Thoracic aorta (tissue), 2 donors: ENCODE results near the gene OR2V1. TPM values are rescaled to one million over a fixed set of nuclear protein-coding genes. Genes with fewer than 3 reads are reported as not detected.
"Not testable (repeated sequence)": the region's sequence is repeated elsewhere in the genome, so short reads cannot be mapped to it uniquely, and the experiment has no call there.

Experiments used
- ATAC-seq: fragments of 150-250 bp; one replicate; pipeline ENCODE4 v1.8.0; 2017; ENCODE audit warnings: low read depth; ENCODE audit not compliant: insufficient number of reproducible peaks, low FRiP score
- DNase-seq: peaks from one replicate; pipeline ENCODE4 v3.0.0-alpha.2; 2020; ENCODE audit warnings: low spot score
- H3K27ac ChIP-seq, 2 donors: fragments of 200-600 bp; sonication (generic); 1 replicate in 1 of 2; 2 replicates in 1 of 2; pipeline ENCODE4 v1.5.1; 2016; ENCODE audit warnings: mild to moderate bottlenecking in 2 of 2, moderate library complexity in 2 of 2
- H3K27me3 ChIP-seq: fragments of 200-600 bp; sonication (generic); replicated peaks from 2 replicates; pipeline ENCODE4 v1.6.0; 2016; ENCODE audit warnings: mild to moderate bottlenecking; ENCODE audit not compliant: insufficient read depth
- H3K36me3 ChIP-seq: fragments of 200-600 bp; sonication (generic); one replicate; pipeline ENCODE4 v1.5.1; 2016
- H3K4me1 ChIP-seq, 2 donors: fragments of 200-600 bp; sonication (generic); 1 replicate in 1 of 2; 2 replicates in 1 of 2; pipeline versions ENCODE4 v1.5.1 to v1.6.0; 2016; ENCODE audit warnings: low read depth in 2 of 2, mild to moderate bottlenecking in 1 of 2; ENCODE audit not compliant: control insufficient read depth in 1 of 2
- H3K4me3 ChIP-seq: fragments of 200-600 bp; sonication (generic); 2 replicates; pipeline ENCODE4 v1.5.1; 2016; ENCODE audit warnings: mild to moderate bottlenecking
- H3K9me3 ChIP-seq: fragments of 200-600 bp; sonication (generic); 2 replicates; pipeline ENCODE4 v1.5.1; 2016
- CTCF ChIP-seq: fragments of 200-600 bp; sonication (generic); IDR thresholded peaks from one replicate; pipeline ENCODE4 v1.5.1; 2019; ENCODE audit warnings: antibody characterized with exemption
- total RNA-seq, 2 donors: library from RNA; depleted of rRNA; stranded (reverse); fragments of >200 nt; gene quantifications; one replicate each; pipeline versions ENCODE4 v1.1.0 to v1.2.3, GENCODE V29; 2016

Gene OR2V1
- total RNA-seq, 2 donors from 2014 or later = not detected

DNA sequence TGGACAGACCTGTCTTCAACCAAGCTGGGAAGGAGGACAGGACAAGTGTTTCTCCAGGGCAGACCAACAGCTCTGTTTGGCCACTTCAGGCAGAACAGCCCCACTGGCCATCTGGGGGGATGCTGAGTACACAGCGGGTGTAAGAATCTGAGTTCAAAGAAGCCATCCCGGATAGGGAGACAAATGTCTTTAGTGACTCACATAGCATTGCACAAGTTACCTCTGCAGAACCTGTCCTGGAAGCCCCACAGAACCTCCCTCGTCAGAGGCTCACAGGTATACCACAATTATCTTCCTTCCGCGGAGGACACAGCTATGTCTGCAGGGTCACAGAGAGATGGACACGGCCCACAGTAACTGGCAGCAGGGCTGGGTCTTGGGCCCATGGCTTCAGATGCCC is 18.4 kb upstream of the OR2V1 start:
- Histone ChIP-seq H3K4me3 (no peak overlapping the region), H3K27ac (no peak overlapping the region), H3K9me3 (no peaks in the 10 kb centered on the region), H3K4me1 (no peaks in the 10 kb centered on the region), H3K27me3 (no peaks in the 10 kb centered on the region), H3K36me3 (no peaks in the 10 kb centered on the region)
- TF ChIP-seq CTCF = no peak
- ATAC-seq (no peak), DNase-seq (no peak)

DNA sequence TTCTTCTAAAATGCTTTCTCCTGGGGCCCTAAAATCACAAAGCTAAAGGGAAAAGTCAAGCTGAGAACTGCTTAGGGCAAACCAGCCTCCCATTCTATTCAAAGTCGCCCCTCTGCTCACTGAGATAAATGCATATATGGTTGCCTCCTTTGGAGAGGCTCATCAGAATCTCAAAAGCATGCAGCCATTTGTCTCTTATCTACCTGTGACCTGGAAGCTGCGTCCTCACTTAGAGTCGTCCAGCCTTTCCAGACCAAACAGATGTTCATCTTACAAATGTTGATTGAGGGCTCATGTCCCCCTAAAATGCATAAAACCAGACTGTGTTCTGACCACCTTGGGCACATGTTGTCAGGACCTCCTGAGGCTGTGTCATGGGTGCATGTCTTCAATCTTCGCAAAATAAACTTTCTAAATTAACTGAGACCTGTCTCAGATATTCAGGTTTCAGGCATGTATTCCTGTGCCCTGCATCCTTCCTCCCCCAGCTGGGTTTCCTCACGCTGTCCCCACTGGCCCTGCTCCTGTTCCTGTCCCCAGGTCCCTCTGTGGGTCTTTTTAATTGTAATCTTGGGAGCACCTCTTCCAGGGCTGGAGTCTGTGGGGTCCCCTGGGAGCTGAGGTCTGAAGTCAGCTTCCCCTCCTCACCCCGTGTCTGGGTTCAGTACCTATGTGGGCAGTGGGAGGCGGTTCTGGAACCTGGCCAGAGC is 16.1 kb upstream of the OR2V1 start, which contains the start of gene OR2V2:
Gene OR2V2, plus strand, starts transcription at position 660 of the 710 bp plus-strand sequence. CDS start 7,357 bp downstream, outside the sequence.
- H3K9me3 ChIP-seq, H3K4me1 ChIP-seq, ATAC-seq, H3K27me3 ChIP-seq, H3K27ac ChIP-seq, H3K36me3 ChIP-seq, H3K4me3 ChIP-seq, DNase-seq: not testable (repeated sequence)

- TF ChIP-seq CTCF = no peak
- Histone ChIP-seq H3K4me3 (no peak overlapping the region), H3K27me3 (no peaks in the 10 kb centered on the region), H3K9me3 (no peaks in the 10 kb centered on the region), H3K27ac (no peak overlapping the region), H3K36me3 (no peaks in the 10 kb centered on the region), H3K4me1 (no peaks in the 10 kb centered on the region)
- no peak for DNase-seq
- ATAC-seq = no peak
Measured at GRCh38 chr5:181145133-181145532, 14.2 kb upstream of the OR2V1 start.

- no peak for ATAC-seq
- H3K9me3 ChIP-seq = no peaks in the 10 kb centered on the region
Measured at GRCh38 chr5:181142054-181142453, 11.1 kb upstream of the OR2V1 start.

DNA sequence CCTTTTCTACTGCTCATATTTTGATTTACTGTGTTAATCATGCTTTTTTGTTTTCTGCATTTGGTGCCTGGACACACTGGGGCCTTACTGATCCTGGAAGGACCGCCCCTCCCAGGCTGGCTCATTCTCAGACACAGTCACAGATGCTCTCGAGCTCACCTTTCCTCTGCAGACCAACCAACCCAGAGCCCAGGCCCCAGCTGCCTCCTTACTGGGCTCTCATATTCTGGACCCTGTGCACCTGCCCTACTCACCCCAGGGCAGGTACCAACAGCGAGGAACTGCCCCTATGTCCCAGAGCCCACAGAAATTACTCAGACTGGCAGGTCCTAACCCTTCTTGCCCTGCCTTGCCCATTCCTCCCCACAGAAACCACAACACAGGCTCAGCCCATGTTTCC is 9.8 kb upstream of the OR2V1 start:
- ATAC-seq = no peak

More at GRCh38 chr5:181142054-181142453, 11.1 kb upstream of the OR2V1 start:
- H3K36me3 ChIP-seq = no peaks in the 10 kb centered on the region
- no peak for DNase-seq
- TF ChIP-seq CTCF = no peak
- H3K27me3 ChIP-seq = no peaks in the 10 kb centered on the region
- H3K27ac ChIP-seq = no peak overlapping the region
- no peak overlapping the region for H3K4me3 ChIP-seq
- H3K4me1 ChIP-seq = no peaks in the 10 kb centered on the region

More for the DNA sequence above, 9.8 kb upstream of the OR2V1 start:
- Histone ChIP-seq H3K27me3 (no peaks in the 10 kb centered on the region), H3K4me1 (no peaks in the 10 kb centered on the region), H3K27ac (no peak overlapping the region), H3K36me3 (no peaks in the 10 kb centered on the region), H3K4me3 (no peak overlapping the region), H3K9me3 (no peaks in the 10 kb centered on the region)
- no peak for DNase-seq
- TF ChIP-seq CTCF = no peak
